Stimulated activated CD4-positive, alpha-beta T cell treated with anti-CD3 and anti-CD28 coated beads, Interleukin-2, amount 100 ng/mL, for 24 hours (primary cell): ENCODE results near the gene GALNT2.
A peak's percentile ranks its signal among the peaks of the same experiment; 100 is the strongest.

Experiments
- DNase-seq, 2 donors: peaks; one replicate each; pipeline ENCODE4 v3.0.0-alpha.2; 2020

Gene GALNT2

GRCh38 chr1:230066466-230067404 lies at the start of gene GALNT2:
GALNT2 (plus strand) TSS chr1:230067238; CDS start chr1:230067281, 43 bp downstream.
- peak; percentile 87 to 88 for DNase-seq

DNA sequence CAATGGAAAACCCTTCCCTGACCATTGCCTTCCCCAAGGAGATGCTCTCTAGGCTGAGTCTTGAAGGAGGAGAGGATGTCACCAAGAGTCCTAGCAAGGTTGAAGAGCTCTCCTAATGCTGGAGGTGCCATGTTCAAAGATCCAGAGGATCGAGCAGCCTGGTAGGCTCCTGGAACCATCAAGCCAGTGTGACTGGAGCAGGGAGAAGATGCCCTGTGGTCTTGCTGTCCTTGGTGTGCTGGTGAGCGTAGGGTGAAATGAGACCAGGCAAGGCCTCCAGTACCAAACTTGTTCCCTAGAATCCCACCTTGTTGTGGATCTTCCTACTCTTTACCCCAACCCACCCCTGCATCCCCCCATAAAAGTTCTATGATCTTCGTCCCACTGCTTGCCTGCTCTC lies 46.6 kb upstream of the GALNT2 start:
- DNase-seq, result no peak

GRCh38 chr1:230022666-230023380 lies 44.2 kb upstream of the GALNT2 start:
- no peak for DNase-seq

- no peak for DNase-seq
These were observed 41.4 kb upstream of the GALNT2 start for GRCh38 chr1:230025686-230026085.

DNA sequence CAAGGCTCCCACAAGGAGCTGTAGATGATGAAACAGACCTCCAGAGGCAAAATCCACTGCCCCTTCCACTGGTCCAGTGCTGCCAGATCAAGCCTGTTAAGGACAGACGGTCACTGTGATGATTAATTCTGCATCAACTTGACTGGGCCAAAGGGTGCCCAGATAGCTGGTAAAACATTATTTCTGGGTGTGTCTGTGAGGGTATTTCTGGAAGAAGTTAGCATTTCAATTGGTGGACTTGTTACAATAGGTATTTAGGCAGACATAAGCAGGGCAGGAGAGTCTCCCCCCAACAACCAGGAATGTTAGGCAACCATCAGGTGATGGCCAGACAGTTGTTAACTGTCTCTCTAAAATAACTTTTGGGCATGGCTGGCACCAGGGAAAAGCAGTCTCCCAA lies 40.9 kb upstream of the GALNT2 start:
- no peak for DNase-seq

DNA sequence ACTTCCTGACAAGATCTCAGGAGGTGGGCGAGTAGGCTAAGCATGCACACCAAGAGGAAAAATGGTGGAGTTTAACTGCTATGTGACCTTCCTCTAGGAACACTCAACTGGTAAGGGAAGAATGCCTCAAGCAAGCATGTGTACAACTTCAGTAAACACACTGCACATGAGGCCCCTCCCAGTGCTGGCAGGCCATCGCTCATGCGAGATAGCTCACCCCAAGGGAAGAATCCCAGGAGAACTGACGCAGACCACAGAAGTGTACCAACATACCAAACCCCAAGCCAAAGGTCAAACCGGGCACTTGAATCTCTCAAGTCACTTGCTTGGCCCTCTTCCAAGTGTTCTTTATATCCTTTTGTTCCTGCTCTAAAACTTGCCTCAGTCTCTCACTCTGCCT lies 40.5 kb upstream of the GALNT2 start:
- no peak for DNase-seq

GRCh38 chr1:230028602-230029223 lies 38.3 kb upstream of the GALNT2 start:
- no peak for DNase-seq

- DNase-seq, result peak in 1 of 2 donors; percentile 6
These were observed 37.6 kb upstream of the GALNT2 start for GRCh38 chr1:230029244-230029941.

DNA sequence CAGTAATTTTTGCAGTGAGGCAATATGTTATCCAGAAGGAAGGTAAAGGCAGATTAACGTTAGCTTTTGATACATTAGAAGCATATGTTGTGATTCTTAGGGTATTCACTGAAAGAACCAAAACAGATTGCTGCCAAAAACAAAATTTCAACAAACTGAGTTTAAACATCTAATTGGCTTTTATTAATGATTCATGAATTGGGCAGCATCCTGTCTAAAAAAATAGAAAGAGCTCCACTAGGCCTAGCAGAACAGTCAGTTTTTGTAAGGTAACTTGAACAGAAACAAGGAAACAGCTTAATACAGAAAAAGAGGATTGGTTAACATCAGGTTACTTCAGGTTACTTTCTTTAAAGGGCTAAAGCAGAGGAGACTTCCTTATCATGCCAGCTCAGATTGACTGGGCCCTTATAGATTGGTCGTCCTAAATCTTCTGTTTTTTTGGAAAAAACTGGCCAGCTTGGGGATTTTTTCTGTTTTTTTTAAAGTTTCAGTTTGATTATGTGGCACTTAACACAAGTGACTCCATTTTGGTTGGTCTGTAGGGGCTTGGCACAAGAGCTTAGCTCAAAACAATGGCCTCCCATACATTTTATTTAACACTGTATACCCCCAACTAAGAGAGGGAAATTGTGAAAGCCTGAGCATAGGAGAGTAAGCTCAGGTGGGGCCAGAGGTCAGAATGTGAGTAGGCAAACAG lies 36.8 kb upstream of the GALNT2 start:
- DNase-seq, result no peak

DNA sequence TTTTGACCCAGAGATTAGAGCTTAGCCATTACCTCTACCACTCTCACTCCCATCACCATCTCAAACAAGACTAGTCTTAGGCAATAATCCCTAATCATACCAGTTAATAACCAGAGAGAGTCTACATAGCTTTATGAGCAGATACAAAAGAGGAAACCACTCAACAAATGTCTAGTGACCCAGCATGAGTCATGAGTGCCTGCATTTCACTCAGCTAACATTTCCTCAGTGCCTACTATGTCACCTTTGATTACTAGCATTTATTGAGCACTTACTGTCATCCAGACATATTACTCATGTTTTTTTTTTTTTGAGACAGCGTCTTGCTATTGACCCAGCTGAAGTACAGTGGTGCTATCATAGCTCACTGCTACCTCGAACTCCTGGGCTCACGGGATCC lies 35.9 kb upstream of the GALNT2 start:
- DNase-seq, result no peak

DNA sequence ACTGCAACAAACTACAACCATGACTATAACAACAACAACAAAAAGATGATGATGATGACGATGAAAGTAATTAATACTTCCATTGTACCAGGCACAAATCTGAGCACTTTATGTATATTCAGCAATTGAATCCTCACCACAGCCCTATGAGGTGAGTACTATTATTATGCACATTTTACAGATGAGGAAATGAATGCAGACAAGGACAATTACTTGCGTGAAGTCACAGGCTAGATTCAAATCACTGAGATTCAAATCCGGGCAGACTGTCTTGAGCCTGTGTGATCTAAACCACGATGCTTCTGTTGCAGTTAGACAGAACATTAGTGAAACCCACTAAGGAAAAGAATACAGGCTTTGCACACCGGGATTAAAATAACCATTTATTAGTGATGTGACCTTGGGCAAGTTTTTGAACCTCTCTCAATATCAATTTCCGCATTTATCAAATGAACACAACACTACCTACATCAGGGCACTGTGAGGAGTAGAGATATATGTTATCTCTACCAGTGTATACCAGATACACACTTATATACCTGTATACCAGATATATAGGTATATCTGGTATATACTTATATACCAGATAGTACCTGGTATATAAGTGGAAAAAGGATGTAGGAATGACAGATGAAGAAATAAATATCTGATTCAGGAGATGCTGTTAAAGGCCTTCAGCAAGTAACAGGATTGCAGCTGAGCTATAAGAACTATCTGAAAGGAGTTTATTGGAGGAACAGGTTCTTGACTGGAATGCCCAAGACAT lies 34.3 kb upstream of the GALNT2 start:
- DNase-seq, result no peak

DNA sequence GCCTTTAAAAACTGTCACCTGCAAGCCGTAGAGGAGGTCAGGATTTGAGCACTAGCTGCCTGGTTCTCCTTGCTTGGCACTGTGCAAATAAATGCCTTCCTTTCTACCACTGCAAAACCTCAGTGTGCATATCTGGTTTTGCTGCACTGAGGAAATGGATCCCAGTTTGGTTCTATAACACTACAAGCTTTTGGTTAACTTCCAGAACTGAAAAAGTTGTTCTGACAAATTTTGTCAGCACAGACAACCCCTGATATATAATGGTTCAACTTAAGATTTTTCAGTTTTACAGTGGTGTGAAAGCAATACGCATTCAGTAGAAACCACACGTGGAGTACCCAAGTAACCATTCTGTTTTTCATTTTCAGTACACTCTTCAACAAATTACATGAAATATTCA lies 29.8 kb upstream of the GALNT2 start:
- no peak for DNase-seq

DNA sequence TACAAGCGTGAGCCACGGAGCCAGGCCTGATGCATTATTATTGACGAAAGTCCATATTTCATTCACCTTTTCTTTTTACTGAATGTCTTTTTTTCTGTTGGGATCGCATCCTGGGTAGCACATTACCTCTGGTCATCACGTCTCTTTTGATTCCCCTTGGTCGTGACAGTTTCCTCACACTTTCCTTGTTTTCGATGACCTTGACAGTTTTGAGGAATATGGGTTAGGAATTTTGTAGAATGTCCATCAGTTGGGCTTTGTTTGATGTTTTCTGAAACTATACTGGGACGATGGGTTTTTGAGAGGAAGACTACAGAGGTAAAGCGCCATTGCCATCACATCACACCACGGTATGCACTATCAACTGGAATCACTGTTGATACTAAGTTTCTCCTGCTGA lies 26.6 kb upstream of the GALNT2 start:
- DNase-seq, result no peak

- DNase-seq, result no peak
These were observed 24.0 kb upstream of the GALNT2 start for GRCh38 chr1:230043081-230043480.

DNA sequence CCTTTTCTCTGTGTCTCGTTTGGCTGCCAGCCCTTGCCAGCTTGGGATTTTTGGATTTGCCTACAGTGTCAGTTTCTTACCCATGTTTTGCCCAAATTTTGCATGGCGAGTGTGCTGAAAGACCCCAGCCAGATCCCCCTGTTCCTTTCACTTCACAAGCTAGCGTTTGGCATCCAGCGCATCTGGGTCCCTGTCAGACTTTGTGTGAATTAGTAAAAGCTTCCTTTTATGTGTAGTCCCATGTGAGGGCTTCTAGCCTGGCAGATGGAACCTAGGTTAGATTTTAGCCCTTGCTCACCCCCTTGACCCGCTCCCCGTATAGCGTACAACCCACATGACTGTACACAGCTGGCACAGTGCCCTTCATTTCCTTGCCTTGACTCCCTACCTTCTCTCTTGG lies 22.3 kb upstream of the GALNT2 start:
- no peak for DNase-seq

- DNase-seq, result no peak
These were observed 19.7 kb upstream of the GALNT2 start for GRCh38 chr1:230047114-230047865.

DNA sequence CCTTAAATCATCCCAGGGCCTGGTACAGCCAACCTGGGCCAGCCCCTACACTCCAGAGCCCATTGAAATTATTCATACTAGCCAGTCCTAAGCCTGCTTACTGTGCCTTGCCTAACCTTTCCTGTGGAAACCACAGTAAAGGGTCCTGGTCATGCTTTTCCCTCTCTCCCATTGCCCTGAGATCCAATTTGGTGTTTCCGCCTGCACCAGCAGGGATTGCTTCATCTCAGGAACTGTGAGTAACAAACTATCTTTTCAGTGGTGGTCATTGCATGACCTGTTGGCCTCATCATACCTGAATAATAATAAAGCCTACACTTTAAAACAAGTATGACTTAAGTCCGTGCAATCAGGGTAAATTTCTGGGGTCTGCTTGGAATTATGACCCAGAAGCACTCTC lies 18.7 kb upstream of the GALNT2 start:
- DNase-seq, result no peak

- no peak for DNase-seq
These were observed 18.1 kb upstream of the GALNT2 start for GRCh38 chr1:230048922-230049321.

GRCh38 chr1:230049731-230050130 lies 17.3 kb upstream of the GALNT2 start:
- no peak for DNase-seq

GRCh38 chr1:230050973-230051735 lies 15.9 kb upstream of the GALNT2 start:
- no peak for DNase-seq
